NT2/D1 (cell line): ENCODE measurements around the gene CBLB.

Experiments used
- SUZ12 ChIP-seq: IDR thresholded peaks from 2 replicates; pipeline ENCODE4 v1.6.1; 2011; ENCODE audit not compliant: insufficient read length, insufficient read depth; ENCODE audit errors: extremely low read depth
- YY1 ChIP-seq: IDR thresholded peaks from 2 replicates; pipeline ENCODE4 v1.6.1; 2011; ENCODE audit not compliant: insufficient read length, insufficient read depth

DNA sequence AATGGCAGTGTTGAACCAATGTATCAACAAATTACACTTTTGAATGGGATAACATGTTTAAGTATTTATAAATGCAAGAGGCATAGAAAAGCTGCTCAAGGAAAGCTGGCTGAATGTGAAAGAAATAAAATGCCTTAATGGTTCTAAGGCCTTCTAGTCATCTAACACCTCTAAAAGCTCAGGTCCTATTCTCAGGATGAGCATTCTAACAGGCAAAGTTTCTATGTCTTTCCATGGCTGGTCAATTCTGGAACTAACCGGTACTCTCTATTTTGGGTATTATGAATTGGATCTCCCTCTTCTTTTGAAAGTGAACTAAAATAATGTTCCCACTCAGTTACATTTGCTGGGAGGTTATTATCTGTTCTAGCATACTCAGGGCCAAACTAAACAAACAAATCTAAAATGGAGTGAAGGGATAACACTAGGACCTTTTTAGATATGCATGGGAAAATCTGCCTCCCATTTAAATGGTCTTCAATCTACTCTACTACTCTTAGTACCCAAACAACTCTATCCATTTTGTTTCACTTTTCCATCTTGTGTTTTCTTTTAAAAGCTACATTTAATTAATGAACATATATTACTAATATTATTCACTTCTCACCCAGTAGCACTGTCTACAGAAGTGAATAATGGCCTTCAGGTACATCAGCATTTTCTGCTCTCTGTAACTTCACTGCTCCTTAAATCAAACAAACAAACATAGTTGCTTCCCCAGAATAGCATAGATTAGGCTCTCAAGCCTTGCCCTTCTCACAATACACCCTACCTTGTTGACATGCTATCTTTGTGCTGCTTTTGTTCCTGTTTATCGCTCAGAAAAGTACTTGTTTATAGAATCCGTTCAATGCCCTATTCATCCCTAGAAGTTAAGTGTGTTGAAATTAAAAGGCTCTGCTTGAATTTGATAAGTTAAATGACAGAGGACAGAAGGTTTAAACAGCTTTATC is 46.4 kb downstream of the CBLB start:
- TF ChIP-seq YY1 (no peak), SUZ12 (no peak)
